ENCODE results near the gene ST14.

The ST14 gene

DNA sequence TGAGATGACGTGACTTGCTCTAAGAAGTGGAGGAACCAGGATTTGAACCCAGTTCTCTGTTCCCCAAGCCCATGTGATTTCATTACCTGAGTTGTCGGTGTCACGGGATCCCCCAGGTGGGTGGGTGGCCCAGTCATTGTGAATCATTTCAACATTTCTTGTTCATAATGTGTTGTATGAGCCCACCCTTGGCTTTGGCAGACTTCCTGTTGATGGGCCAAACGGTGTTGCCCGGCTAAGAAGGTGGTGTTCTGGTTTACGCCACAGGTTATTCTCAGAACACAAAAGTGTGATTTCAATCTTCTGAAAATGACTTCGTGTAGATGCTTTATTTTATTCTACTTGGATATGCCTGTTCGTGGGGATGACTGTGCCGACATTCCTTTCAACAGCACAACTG, 21.6 kb upstream of the ST14 start:
- no peak for DNase-seq

DNA sequence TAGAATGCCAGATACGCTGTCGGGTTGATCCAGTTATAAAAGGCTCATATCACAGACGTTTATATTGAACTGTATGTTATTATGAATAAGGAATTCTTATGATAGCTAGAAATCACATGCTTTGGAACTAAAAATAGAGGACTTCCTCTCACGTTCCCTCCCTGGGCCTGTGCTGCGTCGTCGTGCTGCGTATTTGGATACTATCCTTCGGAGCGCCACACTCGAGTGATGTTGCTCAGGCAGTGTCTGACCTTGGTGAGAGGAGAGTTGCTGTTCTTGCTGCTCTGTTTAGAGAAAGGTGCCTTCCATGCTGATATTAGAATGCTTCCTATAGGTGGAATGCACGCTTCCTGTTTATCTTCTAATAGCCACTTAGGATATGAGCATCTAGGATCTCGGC, 20.2 kb upstream of the ST14 start:
- DNase-seq, result no peak

GRCh38 chr11:130141561-130142341, 17.8 kb upstream of the ST14 start:
- peak; percentile 25 for DNase-seq

- DNase-seq, result no peak
Measured at GRCh38 chr11:130144141-130144540, 15.4 kb upstream of the ST14 start.

DNA sequence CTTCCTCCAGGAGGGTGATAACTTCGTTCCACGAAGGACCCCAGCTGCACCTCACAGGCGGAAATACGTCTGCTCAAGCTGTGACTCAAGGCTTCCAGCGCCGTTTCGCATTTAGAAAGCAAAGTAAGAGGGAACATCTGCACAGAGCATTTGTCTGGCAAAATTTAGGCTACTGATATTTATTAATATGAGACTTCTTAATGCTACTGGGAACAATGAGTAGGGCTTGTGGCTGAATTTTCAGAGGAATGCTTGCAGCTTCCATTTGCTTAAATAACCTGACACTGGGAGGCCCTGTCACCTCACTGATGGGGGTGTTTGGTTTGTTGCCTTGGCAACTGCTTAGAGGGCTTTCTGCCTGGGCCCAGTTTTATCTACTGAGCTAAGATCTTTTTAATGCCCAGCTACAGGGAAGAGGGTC, 14.7 kb upstream of the ST14 start:
- DNase-seq, result no peak

DNA sequence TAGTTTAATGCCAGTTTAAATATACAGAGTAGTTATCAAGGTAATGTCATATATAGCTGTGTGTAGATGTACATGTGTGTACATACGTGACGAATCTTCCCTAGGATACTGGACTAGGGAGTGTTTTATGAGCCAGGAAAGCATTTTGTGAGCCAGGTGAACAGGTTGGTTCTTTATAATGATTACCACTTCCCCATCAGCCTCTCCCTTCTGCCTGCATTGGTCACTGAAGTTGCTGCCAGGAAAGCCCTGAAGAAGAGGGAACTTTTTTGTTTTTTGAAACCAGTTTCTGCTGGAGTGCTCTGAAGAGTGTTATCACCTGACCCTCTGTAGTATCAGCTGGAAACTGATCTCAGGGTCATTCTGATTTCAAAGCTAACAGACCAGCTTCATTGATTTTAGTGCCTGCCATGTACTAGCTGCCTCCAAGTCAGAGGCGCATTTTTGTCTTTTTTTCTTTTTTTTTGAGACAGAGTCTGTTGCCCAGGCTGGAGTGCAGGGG, 14.2 kb upstream of the ST14 start:
- no peak for DNase-seq

DNA sequence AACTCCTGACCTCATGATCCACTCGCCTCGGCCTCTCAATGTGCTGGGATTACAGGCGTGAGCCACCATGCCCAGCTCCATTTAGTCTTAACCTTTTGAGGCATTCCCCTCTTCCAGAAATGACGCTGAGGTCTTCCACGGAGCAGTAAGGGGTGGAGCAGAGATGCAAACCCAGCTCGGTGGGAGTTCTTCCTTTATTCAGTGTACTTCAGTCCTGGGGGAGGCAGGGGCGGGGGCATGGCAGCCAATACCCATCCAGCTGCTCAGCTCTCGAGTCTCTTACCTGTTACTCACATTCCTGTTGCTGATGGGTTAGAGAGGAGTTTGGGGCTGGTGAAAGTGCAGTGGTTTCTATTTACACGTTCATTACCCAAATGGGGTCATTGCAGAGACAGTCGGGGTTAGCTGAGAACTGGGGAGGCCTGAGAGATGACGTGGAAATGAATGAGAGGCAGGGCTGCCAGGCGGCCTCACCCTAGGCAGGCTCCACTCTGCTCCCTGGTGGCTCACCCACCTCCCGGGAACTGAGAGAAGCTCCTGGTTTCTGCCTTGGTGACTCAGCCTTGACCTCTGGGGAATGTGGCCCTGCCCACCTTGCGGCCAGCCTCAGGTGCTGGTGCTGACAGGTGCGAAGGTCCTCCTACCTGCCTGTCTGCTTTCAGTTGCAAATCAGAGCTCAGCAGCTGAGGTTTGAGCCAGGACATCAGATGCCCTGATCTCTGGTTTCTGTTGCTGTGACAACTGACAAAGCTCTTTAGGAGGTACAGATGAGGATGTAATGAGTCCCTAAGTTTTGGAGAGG, 13.4 kb upstream of the ST14 start:
- no peak for DNase-seq

GRCh38 chr11:130146796-130147195, 12.8 kb upstream of the ST14 start:
- no peak for DNase-seq

DNA sequence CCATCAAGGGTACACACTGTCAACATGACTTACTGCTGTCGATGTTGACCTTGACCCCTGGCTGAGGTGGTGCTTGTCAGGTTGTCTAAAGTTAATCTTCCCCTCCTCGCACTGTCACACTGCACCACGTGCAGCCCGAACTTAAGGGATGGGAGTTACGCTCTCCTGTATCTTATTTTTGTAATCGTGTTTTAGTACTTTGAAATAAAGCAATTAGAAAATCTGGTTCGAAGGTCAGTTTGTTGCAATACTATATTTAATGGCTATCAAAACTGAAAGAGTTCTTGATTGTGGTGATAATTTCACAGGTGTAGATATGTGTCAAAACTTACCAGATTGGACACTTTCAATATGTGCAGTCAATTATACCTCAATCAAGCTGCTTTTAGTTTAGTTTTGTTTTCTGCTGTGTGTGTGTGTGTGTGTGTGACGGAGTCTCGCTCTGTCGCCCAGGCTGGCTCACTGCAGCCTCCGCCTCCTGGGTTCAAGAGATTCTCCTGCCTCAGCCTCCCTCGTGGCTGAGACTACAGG, 10.7 kb upstream of the ST14 start:
- no peak for DNase-seq

- no peak for DNase-seq
Measured at GRCh38 chr11:130150790-130151189, 8.8 kb upstream of the ST14 start.

DNA sequence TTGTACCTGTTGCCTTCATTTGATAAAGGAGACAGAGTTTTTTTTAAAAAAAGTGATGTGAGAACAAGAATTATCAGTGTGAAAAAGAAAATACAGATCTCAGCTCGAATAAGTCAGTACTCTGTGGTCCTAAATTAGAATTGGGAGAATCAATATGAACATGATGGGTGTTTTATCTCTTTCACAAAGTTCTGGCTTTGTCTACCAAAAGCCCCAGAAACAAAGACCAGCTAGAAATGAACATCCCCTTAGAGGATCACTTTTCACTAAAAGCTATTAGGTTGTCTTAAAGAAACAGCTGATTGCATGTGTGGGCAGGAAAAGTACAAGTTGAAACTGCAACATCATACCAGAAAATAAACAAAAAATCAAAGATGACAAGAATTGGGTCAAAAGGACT, 8.4 kb upstream of the ST14 start:
- DNase-seq, result no peak

DNA sequence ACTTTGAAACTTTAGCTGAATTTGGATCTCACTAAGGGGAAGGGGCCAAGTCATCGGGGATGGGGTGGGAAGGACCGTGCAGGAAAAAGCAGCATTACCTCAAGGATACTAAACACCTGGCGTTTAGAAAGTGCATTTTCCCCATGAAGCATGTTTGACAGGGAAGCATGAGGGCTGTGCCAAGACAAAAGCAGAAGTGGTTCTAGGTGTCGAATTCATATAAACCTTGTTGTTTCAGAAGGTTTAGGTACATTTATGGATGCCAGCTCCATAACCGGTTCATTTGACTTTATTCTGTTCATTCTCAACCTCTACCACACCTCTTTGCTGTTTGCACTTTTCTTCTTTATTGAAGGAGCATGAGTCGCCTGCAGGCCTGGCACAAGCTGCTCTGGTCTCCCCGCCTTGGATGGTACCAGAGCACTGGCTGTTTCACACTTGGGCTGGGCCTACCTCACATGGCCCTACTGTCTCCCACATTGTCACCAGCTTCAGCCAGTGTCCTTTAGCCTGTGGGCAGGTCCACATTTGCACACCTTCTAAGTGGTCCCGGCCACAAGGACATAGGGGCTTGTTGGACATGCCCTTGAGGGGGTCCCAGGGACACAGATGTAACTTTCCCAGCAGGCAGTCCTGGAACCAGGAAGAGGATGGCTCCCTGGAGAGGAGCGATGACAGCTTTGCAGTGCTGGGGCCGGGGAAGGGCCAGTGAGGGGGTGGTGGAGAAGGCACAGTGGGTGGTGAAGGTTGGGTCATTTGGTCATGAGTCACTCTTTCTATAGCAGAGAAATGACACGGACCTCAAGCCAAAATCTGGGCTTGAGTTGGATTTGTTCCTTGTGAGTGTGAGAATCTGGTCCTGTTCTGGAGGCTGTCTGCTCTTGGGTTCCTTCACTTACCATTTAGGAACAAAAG, 3.2 kb upstream of the ST14 start:
- DNase-seq, result peak; percentile 33

DNA sequence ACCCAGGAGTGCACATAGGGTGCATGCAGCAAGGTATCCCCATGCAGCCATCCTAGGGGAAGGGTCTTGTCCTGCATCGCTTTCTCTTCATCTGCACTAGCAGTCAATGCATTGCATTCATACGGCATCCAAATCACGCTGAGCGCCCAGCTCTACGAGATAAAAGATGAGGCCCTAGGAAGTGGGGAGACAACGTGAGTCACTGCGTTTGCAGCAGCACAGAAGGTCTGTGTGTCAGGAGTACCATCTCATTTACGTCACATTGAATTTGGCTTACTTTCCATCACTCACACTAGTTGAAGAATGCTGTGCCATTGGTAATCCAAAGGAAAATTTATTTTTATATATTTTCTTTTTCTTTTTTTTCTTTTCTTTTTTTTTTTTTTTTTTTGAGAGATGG, 2.5 kb upstream of the ST14 start:
- DNase-seq, result no peak

- DNase-seq, result no peak
Measured at GRCh38 chr11:130157840-130158239, 1.7 kb upstream of the ST14 start.

GRCh38 chr11:130159139-130159538, 443 bp upstream of the ST14 start:
- no peak for DNase-seq

- no peak for DNase-seq
Measured at GRCh38 chr11:130160498-130161155, 1.0 kb downstream of the ST14 start.

DNA sequence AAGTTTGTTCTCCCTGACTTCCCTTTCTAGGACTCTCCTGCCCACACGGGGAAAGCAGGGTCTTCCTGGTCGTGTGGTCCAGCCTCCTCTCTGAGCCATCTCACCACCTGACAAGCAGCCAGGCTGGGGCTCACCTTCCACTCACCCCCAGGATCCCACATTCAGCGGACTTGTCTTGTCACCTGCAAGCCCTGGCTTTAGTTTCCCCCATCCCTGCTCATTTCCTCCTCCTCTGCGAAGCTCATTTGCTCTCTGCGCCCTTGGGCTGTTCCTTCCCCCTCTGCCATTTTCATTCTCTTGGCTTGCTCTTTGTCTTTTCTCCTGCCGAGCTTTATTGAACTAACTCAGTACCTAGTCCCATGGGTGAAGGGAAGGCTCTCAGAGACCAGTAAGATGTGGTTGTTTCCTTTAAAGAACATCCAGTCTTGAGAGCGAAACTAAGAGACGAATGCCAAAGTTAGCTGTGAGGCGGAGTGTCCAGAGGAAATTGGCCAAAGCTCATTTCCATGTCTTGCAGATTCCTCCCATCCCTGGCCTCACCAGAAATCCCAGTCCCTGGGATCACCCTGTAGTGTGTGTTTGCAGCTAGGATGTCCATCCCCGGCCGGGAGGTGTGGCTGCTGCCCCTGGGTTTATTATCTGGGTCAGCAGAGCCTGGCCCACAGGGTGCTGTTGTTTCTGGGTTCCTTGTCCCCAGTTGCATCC, 2.0 kb downstream of the ST14 start:
- DNase-seq, result no peak

DNA sequence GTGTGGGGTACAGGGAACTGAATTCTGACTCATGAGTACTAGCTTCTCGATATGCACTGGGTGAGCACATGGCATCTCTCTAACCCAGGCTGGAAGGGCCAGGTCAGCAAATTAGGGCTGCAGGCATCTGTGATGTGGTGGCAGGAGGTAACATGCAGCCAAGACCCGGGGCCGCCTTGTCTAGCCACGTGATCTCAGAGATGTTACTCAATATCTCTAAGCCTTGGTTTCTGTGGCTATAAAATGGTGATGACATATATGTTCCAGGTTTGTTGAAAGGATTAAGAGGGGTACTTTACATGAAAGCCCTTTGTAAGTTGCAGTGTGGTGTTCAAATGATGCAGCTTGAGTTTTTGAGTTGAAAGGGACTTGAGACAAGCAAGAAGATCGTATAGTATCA, 3.2 kb downstream of the ST14 start:
- DNase-seq, result peak; percentile 19

DNA sequence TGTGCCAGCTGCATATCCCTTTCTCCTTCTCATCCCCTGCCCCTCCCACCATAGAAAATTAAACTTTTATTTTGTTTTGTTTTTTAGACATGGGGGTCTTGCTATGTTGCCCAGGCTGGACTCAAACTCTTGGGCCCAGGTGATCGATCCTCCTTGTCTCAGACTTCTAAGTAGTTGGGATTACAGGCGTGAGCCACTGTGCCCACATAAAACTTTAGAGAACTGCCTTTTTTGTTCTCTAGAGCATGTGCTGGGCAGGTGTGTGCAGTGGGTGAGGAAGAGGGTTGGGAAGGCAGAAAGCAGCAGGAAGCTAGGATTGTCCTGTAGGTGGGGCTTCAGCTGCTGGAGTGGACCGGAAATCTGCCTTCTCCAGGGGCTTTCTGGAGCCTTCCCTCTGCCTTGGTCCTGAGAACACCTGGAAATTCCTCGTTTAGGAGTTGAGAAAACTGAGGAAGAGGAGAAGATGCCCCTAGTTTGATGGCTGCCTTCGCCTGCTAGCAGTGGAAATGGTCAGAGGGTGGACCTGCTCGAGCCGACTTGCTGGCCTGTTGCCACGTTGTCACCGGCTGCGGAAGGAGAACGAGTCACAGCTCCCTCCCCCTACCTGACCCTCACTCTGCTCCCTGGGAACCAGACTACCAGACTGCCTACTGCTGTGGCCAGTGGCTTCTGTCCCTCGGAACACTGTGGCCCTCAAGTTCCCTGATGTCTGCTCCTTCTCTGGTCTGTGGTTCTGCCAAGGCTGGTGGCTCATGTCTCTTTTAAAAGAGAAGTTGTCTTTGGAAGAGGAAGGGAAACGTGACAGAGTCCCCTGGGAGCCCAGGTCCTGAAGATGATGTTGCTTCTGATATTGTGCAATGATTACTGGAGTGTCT, 4.0 kb downstream of the ST14 start:
- no peak for DNase-seq

DNA sequence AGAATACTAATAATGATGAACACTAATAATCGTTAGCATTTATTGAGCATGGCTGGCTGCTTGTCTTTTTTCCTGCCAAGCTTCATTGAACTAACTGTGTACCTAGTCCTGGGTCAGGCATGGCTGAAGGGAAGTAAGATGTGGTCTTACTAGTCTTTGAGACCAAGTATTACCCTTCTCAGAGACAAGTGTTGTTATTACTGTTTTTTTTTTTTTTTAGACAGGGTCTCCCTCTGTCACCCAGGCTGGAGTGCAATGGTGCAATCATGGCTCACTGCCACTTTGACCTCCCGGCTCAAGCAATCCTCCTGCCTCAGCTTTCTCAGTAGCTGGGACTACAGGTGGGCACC, 4.6 kb downstream of the ST14 start:
- DNase-seq, result no peak
